Measurements from ENCODE around the gene GSTK1.

DNA sequence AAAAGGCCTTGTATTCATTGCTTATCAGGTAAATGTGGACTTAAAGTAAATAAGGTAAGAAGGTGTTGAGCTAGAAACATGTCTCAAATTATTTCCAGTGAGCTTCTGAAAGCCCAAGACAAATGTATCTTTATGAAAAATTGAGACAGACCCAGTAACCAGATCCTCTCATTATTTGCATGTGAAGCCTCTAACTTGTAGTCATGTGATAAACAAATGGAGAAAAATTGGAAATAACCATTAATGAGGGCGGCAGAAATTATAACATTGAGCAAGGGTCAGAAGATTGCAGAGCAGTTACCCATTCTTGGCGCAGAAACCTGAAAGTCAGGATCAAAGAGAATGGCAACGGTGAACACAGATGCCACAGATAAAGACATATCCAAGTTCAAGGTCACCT lies 41.5 kb upstream of the GSTK1 start, which contains the start of gene TAS2R40:
- TF ChIP-seq, protein P1, sequence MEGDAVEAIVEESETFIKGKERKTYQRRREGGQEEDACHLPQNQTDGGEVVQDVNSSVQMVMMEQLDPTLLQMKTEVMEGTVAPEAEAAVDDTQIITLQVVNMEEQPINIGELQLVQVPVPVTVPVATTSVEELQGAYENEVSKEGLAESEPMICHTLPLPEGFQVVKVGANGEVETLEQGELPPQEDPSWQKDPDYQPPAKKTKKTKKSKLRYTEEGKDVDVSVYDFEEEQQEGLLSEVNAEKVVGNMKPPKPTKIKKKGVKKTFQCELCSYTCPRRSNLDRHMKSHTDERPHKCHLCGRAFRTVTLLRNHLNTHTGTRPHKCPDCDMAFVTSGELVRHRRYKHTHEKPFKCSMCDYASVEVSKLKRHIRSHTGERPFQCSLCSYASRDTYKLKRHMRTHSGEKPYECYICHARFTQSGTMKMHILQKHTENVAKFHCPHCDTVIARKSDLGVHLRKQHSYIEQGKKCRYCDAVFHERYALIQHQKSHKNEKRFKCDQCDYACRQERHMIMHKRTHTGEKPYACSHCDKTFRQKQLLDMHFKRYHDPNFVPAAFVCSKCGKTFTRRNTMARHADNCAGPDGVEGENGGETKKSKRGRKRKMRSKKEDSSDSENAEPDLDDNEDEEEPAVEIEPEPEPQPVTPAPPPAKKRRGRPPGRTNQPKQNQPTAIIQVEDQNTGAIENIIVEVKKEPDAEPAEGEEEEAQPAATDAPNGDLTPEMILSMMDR (IDR thresholded peaks at IDR 0.05; ENCODE audit: low read depth, low read length, poor library complexity, severe bottlenecking): no peak
- TF ChIP-seq EZH2phosphoT487 (IDR thresholded peaks at IDR 0.05; ENCODE audit: borderline replicate concordance, low read length): no peak
